Medulla oblongata (tissue), 1 donor: ENCODE measurements around the gene ATXN2L.
"Not testable (repeated sequence)": the region's sequence is repeated elsewhere in the genome, so short reads cannot be mapped to it uniquely, and the experiment has no call there.

Source experiments
- DNase-seq: peaks from one replicate; pipeline ENCODE4 v3.0.0-alpha.2; 2015; ENCODE audit errors: extremely low spot score

Gene ATXN2L

DNA sequence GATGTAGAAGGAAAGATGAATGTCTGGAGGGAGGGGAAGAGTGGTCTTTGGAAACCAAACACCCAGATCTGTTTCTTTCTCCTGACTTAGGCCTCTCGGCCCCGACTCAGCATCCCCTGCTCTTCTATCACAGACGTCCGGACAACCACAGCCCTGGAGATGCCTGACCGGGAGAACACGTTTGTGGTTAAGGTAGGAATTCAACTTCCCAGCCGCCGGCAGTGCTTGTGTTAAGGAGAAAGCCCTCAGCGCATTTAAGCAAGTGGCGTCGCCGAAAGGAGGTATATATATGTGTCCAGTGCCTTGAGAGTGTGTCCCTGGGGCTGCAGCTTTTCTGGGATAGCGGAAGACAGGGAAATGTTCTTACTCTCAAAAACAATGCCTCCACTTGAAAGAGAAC lies 44.4 kb downstream of the ATXN2L start:
- no peak for DNase-seq

GRCh38 chr16:28867646-28868045 lies 44.8 kb downstream of the ATXN2L start:
- DNase-seq = not testable (repeated sequence)

- DNase-seq = no peak
Measured at GRCh38 chr16:28869201-28869600, 46.4 kb downstream of the ATXN2L start.

- DNase-seq = no peak
Measured at GRCh38 chr16:28872952-28873351, 50.2 kb downstream of the ATXN2L start.

DNA sequence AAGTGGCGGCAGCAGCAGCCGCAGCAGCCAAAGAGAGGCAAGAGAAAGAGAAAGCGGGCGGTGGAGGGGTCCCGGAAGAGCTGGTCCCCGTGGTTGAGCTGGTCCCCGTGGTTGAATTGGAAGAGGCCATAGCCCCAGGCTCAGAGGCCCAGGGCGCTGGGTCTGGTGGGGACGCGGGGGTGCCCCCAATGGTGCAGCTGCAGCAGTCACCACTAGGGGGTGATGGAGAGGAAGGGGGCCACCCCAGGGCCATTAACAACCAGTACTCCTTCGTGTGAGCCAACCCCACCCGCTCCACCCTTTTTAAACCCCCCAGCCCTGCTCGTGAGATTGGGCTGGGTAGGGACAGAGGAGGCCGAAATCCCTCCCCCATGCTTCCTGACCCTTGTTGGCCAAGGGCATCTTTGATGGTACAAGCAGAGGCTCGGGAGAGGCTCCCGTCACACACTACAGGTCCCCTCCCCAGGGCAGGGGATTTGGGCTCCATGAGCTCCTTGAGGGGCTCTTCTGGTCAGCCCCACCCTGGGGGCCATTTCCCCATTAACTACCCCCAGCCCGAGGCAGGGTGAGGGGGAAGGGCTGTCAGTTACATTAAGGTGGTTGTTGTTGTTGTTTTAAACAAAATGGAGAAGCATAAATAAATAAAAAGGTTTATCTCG lies 50.9 kb downstream of the ATXN2L start:
- no peak for DNase-seq

DNA sequence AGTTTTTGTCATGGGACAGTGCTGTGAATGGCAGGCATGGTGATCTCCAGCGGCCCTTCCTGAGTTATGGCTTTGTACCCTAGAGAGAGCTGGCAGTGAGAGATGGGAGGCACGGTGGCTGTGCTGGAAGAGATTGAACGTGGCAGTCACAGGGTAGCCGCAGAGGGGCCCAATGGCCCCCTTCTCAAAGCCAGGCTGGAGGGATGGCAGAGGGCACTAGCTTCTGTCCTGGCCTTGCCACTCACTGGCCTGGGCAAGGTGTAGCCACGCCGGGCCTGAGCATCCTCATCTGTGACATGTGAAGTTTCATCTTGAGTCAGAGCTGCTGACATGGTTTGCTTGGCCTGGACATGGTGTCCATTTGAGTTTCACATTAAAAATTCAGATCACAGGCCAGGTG lies 51.6 kb downstream of the ATXN2L start:
- DNase-seq = no peak

DNA sequence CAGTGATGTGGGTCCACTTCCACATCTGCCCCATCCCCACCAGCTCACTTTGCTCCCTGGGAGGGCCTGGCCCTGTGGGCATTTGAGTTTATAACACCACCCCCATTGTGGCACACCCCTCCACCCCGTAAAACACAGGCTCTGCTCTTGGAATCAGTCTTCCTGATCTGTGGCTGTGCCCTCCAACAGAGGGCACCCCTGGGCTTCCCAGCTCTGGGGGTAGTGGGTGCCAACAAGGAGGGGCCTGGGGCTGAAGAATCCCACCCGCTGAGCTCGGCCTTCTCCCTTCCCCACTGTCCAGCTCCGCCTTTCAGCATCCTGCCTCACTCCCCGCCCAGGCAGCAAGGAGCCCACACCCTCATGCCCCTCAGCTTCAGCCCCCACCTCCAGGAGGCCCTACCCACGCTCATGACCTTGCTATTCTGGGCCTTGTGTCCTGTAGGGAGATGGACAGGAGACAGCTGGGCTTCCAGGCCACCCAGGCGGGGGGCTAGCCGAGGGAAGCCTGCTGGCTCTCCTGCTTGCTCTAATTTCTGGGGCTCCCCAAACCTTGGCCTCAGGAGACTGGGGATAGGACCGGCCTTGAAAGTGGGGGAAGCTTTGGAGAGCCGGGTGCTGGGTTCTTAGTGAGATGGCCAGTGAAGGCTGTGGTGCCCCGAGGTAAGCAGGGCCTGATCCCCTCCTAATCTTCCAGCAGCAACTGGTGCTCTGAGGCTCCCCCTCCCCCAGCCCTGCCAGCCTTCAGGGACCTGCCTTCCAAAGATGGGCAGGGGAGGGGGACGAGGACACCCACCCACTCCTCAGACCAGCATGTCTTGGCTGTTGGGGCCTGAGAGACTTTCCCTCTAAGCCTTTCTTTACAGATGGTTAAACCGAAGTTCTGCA lies 52.6 kb downstream of the ATXN2L start:
- DNase-seq = no peak

- DNase-seq = no peak
Measured at GRCh38 chr16:28876019-28876659, 53.3 kb downstream of the ATXN2L start.

DNA sequence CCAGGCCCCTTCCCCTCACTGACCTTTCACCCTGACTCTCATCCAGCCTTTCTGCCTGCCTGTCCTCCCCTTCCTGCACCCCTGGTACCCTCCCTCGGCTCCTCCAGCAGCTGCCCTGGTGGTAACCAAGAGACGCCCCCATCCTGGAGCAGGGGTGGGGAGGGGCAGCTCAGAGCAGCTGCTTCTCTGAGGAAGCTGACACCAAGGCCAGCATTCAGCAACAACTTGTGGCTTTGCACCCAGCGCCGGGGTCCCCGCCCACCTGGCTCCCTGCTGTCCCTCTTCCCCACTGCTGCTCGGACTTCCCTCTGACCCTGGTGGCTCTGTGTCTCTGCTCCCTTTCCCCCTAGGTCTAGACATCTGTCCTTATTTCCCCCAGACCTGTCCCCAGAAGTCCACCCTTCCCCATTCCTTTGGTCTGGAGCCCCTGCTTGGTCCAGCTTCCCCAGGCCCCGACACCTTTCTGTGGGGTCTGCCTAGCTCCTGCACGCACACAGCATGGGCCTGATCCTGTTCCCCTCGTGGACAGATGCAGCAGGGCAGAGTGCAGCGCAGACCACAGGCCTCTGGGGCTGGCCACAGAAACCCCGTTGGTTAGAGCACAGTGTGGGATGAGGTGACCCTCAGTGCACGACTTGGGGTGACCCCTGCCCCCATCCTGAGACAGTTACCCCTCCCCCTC lies 54.3 kb downstream of the ATXN2L start:
- DNase-seq = no peak

- DNase-seq = no peak
Measured at GRCh38 chr16:28877655-28878000, 54.8 kb downstream of the ATXN2L start.

DNA sequence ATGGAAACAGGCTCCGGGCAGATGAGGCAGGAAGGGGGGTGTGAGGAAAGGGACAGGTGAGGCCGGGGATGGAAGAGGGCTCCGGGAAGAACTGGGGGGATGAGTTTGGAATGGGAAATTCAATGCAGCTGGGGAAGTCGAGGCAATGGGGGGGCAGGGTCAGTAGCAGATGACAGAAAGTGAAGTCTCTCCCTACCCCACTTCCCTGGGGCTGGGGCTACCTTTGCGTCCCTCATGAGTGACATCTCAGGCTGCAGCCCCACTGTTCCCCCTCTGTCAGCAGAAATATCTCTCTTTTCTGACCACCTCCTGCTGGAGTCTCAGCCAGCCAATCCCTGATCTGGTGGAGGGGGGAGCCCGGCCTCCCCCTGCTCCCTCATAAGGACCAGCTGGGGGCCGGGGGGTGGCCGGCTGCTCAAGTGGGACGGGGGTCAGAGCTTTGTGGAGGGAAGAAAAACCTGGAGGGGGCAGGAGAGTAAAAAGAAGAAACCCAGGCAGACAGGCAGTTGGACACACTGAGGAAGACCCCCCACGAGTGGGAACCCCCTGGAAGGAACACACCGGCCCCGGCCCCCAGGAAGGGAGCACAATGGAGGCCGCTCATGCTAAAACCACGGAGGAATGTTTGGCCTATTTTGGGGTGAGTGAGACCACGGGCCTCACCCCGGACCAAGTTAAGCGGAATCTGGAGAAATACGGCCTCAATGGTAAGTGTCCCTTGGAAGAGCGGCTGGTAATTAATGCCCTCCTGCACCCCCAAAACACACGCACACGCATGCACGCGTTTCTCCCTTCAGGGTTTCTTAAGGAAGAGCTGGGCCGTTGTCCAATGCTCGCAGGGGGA lies 55.5 kb downstream of the ATXN2L start, which contains the start of gene ATP2A1:
TSS of gene ATP2A1 (plus strand) at position 406 of the 844 bp plus-strand sequence. CDS start at position 590, 184 bp downstream.
- no peak for DNase-seq

- no peak for DNase-seq
Measured at GRCh38 chr16:28879261-28879840, 56.6 kb downstream of the ATXN2L start.

GRCh38 chr16:28879841-28880588 lies 57.2 kb downstream of the ATXN2L start:
- peak; percentile 90 for DNase-seq

GRCh38 chr16:28880589-28880915 lies 57.8 kb downstream of the ATXN2L start:
- no peak for DNase-seq

DNA sequence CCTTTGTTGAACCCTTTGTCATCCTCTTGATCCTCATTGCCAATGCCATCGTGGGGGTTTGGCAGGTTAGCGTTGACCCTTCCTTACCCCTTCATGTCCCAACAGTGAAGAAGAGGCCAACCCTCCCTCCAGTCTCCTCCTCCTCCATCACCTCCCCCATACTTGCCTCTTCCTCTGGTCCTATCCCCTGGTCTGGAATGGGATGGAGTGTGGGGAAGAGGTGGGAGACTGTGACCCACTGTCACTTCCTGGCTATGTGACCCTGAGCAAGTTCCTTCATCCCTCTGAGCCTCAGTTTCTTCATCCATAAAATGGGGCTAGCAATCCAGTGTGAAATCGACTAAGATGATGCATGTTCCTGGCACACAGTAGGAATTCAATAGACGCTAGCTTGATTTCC lies 58.2 kb downstream of the ATXN2L start:
- no peak for DNase-seq

GRCh38 chr16:28881565-28881964 lies 58.8 kb downstream of the ATXN2L start:
- DNase-seq = not testable (repeated sequence)

DNA sequence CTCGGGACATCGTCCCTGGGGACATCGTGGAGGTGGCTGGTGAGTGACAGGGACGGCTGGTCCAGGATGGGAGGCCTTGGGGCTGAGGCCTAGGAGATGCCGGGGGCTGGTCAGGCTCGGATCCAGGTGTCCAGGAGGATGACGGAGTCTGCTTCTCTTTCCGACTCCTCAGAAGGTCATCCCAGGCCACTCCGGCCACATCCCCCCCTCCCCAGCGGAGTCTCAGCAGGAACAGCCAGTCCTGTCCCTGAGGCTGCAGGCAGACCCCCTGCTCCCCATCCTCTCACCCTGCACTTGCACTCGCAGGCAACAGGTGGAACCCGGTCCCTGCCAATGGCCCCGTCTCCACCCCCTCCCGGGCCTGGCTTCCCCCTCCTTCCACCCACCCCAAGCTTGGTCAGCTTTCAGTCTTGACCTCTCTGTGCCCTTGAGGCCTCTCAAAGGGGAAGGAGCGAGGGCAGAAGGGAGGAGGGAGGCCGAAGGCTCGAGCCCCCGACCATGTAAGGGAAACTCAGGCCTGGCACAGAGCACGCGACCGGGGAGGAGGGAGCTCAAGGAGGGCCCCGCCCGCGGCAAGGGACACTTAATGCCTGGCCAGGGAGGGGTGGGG lies 59.9 kb downstream of the ATXN2L start:
- DNase-seq = no peak

DNA sequence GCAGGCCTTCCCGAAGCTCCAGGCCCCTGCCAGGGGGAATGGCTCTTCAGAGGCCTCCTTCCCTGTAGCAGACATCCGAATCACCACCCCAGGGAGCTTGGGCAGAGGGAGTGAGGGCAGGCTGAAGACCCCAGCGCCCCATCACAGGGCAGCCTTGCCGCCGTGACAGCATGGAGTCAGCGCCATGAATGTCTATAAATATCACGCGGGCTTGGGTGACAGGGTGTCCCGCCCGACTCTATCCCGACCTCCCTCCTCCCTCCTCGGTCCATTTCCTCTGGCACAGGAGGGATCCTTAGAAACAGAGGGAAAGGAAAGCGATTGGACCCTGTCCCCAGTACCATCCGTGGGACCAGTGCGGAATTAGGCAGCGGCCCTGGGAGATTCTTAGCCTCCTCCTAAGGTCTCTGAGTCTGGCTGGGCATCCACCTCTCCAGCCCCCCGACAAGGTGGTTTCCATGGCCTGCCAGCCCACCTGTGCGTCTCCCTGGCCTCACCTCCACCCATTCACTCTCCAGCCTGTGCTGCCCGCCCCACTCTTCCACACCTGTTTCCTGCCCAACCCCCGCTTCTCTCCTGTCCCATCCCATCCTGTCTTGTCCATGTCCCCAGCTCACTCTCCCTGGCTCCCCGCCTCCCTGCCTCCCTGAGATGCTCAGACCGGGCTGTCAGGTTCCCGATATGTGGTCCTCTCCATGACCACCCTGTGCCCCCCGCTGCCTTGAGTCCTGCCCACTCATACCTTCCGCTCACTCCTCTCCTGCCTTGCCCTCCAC lies 60.6 kb downstream of the ATXN2L start:
- DNase-seq = no peak

- no peak for DNase-seq
Measured at GRCh38 chr16:28884045-28884444, 61.2 kb downstream of the ATXN2L start.
